GM19438 (cell line): ENCODE data around the gene UBE2QL1.
"Not testable (repeated sequence)": the region's sequence is repeated elsewhere in the genome, so short reads cannot be mapped to it uniquely, and the experiment has no call there.

Experiments used
- ATAC-seq: cut with Tn5 transposase; IDR thresholded peaks from one replicate; pipeline ENCODE4 v1.9.1; 2021; ENCODE audit warnings: low read depth; ENCODE audit not compliant: unreplicated experiment

UBE2QL1 gene

DNA sequence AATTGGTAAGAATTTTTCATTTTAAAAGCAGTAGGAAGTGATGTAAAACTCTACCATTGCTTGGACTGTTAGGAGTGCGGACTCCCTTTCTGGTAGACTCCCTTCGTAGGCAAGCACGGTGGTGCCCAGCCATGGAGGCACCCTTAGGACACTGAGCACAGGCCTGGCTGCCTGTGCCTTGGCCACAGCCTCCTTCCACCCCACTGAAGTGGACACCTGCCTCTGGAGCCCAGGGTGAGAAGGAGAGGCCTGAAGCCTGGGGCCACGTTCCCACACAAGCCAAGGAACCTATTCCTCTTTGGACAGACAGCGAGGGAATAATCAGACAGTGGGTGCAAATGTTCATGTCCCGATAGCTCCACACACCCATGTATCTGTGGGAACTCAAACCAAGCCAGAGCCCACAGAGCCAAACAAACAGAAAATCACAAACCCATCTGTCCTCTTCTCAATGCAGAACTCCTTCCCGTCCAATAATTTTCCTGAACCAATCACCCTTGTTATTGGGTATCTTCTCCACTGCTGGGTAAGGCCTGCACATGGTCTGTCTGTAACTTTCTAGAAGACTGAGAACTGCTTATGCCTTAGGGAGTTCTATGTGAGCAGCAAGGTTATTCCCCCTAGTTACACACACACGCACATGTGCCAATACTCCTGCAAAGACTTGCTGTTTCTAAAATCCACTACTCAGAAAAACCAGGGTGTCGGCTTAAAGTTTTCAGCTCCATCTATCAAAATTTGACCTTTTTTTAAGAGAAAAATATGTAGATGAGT is 45.2 kb downstream of the UBE2QL1 start:
- no peak for ATAC-seq

DNA sequence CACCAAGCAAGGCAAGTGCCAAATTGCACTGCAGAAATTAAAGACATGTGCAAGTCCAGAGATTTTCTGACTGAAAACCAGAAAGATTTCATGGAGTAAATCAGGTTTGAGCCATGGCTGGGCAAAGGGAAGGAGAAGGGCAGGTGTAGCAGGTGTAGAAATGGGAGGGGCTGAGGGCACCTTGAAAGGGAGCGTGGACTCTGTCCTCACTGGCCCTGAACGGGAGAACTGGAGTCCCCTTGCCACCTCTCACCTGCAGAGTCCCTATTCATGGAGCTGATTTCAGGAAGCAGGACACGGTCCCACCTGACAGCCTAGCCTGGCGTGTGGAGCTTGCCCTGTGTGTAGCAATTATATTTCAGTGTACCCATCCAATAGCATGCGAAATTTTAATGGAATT is 46.3 kb downstream of the UBE2QL1 start:
- ATAC-seq, result no peak

- no peak for ATAC-seq
Observed at GRCh38 chr5:6495433-6496206, 47.0 kb downstream of the UBE2QL1 start.

- ATAC-seq, result peak; percentile 97
Observed at GRCh38 chr5:6496207-6496584, 47.5 kb downstream of the UBE2QL1 start.

DNA sequence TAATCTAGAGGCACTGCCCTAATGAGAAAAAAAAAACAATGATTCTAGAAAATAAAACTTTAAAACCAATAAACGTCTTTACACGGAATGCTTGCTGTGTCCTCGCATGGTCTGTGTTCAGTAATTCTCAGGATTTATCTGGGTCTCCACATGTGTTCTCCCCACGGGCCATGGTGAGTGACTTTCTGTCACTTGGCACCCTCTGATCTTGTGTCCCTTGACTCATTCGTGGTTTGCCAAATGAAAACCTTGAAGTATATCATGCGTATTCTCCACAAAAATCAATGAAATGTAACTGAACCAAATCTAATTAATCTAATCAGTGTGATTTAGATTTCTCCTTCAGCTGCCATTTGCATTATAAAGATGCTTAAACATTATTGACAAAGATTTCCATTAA is 48.0 kb downstream of the UBE2QL1 start:
- no peak for ATAC-seq

DNA sequence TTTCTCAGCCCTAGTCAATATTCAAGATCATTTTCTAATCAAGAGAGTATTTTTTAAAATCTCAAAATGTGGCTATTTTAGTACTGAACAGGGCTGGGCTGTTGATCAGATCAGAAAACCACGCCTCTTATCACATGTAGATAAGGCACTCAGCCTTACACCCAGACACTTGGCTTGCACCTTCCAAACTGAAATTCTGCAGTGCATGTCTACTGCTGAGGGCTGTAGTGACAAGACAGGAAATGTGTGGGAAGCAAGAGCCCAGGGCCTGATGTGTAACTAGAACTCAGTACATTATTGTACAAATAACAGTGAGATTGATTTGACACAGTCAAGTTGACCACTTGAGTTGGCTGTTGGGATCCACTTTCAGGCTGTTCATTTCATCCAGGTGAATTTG is 48.6 kb downstream of the UBE2QL1 start:
- no peak for ATAC-seq

GRCh38 chr5:6498968-6499367 is 50.3 kb downstream of the UBE2QL1 start:
- ATAC-seq, result no peak

- ATAC-seq, result no peak
Observed at GRCh38 chr5:6501701-6502100, 53.0 kb downstream of the UBE2QL1 start.

- ATAC-seq, result no peak
Observed at GRCh38 chr5:6502421-6502820, 53.8 kb downstream of the UBE2QL1 start.

- ATAC-seq, result no peak
Observed at GRCh38 chr5:6503342-6503741, 54.7 kb downstream of the UBE2QL1 start.

GRCh38 chr5:6504677-6505415 is 56.2 kb downstream of the UBE2QL1 start:
- no peak for ATAC-seq

DNA sequence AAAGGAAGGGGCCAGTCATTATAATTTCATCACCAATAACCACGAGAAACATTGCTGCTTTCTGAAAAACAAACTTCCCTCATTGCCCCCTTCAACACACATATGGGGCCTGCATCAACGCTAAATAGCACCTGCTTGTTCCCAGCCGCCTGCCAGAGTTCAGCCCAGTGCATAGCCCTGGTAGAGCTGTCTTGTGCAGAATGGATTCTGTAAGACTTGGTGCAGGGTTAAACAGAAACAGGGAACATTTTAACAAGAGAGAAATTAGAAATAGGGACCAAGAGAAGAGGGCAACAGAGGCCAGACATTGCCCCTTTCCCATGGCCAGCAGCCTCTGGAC is 56.7 kb downstream of the UBE2QL1 start:
- ATAC-seq, result no peak

GRCh38 chr5:6505783-6506557 is 57.3 kb downstream of the UBE2QL1 start:
- ATAC-seq, result no peak

DNA sequence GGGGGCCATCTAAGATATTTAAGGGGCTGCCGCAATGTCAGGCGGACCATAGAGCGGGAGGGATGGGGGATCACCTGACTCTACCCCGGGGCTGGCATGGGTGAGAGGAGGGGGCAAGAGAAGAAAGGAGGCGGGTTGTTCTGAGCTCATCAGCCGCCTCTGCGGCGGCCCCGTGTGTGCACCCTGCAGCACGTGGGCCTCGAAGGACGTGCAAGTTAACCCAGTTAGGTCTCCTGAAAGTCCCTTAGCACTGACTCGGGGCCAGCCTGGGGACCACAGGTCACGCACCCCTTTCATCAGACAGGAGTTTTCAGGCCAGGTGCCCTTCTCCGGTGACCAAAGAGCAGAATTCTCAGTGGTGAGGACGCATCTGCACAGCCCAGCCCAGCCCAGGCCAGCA is 58.0 kb downstream of the UBE2QL1 start:
- no peak for ATAC-seq

- no peak for ATAC-seq
Observed at GRCh38 chr5:6508931-6509330, 60.3 kb downstream of the UBE2QL1 start.

DNA sequence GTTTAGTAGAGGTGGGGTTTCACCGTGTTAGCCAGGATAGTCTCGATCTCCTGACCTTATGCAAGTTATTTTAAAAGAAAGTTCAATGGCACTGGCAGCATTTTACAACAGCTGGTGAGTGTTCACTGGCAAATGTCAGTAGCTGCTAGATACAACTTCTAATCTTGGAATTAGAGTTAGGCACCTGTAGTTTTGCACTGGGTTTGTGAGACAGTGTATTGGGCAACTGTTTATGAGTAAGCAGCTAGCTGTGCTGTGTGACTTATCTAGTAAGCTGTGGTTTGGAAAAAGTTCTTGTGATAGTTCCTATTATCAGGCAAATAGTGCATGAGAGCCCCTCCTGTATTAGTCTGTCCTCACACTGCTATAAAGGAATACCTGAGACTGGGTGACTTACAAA is 61.5 kb downstream of the UBE2QL1 start:
- no peak for ATAC-seq

DNA sequence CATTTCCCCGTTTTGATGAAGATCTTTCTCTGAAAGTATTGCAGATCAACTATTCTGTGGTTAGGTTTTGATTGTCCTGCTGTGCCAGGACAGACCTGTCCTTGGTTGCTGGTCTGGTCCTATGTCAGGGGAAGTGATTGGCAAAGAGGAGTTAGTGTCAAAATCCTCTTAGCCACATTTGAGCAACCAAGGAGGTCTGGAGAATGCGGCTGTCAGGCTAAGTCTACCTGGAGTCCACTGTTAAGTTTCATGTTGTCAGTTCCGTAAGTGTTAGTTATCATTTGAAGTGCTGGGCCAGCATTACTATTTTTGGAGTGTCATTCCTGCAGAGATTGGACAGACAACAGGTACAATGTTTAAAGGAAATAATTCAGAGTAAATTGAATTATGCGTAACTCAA is 62.3 kb downstream of the UBE2QL1 start:
- no peak for ATAC-seq

GRCh38 chr5:6515812-6516211 is 67.2 kb downstream of the UBE2QL1 start:
- ATAC-seq, result not testable (repeated sequence)

DNA sequence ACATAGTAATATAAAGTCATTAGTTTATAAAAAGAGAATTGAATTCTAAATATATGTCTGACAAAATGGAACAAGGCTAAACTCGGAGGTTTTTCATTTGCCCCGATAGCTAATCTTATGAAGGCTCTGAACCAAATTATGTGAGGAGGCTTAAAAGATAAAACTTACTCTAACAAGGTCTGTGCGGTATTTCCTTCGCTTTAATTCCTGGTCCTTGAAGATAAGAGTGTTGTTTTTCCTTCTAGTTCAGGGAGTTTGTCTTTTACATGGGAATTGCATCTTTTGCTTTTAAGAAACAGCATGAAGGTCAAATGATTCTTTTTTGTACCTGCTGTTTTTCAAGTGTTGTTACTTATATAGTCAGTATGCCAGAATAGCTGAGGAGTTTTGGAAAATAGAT is 68.2 kb downstream of the UBE2QL1 start:
- no peak for ATAC-seq

DNA sequence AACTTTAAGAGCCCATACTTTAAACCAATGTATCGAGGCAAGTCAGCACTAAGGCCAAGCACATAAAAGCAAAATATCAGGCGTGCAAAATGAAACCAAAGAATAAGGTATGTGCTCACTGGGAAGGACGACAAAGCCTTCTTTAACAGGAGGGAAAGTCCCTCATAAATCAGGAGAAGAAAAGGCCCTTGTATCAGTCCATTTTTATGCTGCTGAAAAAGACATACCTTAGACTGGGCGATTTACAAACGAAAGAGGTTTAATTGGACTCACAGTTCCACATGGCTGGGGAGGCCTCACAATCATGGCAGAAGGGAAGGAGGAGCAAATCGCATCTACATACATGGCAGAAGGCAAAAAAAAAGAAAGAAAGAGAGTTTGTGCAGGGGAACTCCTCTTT is 68.9 kb downstream of the UBE2QL1 start:
- ATAC-seq, result no peak
